Omental fat pad (tissue), 4 donors: ENCODE data around the gene FBXO22. TPM values are rescaled to one million over a fixed set of nuclear protein-coding genes. Genes with fewer than 3 reads are reported as not detected.
"Not testable (repeated sequence)": the region's sequence is repeated elsewhere in the genome, so short reads cannot be mapped to it uniquely, and the experiment has no call there.

Experiments used
- ATAC-seq: fragments of 150-250 bp; one replicate; pipeline ENCODE4 v1.9.1; 2016; ENCODE audit warnings: mild to moderate bottlenecking, moderate library complexity; ENCODE audit not compliant: low FRiP score
- DNase-seq: peaks from one replicate; pipeline ENCODE4 v3.0.0-alpha.2; 2019; ENCODE audit warnings: low spot score
- total RNA-seq, 4 donors: library from RNA; depleted of rRNA; stranded (reverse); fragments of >200 nt; gene quantifications; one replicate each; pipeline ENCODE4 v1.1.0, GENCODE V29; 2016
- TF ChIP-seq, protein P1 (sequence below), 3 donors: fragments of 450-650 bp; IDR thresholded peaks; one replicate each; pipeline ENCODE4 v1.5.1; 2016 to 2017; ENCODE audit warnings: antibody characterized with exemption in 3 of 3, mild to moderate bottlenecking in 3 of 3, moderate library complexity in 2 of 3

Gene FBXO22
- total RNA-seq, 4 donors from 2014 or later = 9.8 to 14.5 (median 11.7) TPM

DNA sequence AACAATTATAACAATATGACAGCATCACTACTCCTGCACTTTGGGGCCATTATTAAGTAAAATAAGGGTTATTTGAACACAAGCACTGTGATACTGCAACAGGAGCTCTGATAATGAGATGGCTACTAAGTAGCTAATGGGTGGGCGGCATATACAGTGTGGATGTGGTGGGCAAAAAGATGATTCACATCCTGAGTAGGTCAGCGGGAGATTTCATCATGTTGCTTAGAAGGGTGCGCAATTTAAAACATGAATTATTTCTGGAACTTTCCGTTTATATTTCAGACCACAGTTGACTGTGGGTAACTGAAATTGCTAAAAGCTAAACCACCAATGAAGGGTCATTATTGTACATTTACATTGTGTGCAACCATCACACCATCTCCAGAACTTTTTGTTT, 42.3 kb downstream of the FBXO22 start:
- ATAC-seq (no peak), DNase-seq (no peak)
- TF ChIP-seq, protein P1, sequence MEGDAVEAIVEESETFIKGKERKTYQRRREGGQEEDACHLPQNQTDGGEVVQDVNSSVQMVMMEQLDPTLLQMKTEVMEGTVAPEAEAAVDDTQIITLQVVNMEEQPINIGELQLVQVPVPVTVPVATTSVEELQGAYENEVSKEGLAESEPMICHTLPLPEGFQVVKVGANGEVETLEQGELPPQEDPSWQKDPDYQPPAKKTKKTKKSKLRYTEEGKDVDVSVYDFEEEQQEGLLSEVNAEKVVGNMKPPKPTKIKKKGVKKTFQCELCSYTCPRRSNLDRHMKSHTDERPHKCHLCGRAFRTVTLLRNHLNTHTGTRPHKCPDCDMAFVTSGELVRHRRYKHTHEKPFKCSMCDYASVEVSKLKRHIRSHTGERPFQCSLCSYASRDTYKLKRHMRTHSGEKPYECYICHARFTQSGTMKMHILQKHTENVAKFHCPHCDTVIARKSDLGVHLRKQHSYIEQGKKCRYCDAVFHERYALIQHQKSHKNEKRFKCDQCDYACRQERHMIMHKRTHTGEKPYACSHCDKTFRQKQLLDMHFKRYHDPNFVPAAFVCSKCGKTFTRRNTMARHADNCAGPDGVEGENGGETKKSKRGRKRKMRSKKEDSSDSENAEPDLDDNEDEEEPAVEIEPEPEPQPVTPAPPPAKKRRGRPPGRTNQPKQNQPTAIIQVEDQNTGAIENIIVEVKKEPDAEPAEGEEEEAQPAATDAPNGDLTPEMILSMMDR (IDR thresholded peaks at IDR 0.05) = no peak

DNA sequence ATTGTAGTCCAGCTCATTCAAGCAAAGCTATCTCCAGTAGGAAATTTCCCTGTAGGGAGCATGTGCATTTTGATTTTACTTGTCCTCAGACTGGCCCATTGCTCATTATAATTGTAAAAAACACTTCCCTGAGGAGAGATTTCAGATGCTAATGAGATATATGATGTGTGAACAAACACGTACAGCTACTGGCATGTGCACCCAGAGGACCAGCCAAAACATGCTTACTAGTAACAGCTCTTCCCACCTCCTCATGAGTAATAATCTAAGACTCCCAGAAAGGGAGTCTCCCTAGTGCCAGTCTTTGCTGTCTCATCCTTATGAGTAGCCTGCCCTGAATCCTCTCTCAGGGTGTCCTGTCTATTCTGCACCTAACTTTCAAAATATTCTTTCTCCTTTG, 43.4 kb downstream of the FBXO22 start:
- TF ChIP-seq, protein P1 (IDR thresholded peaks at IDR 0.05) = no peak
- ATAC-seq = peak; percentile 97
- DNase-seq = no peak

DNA sequence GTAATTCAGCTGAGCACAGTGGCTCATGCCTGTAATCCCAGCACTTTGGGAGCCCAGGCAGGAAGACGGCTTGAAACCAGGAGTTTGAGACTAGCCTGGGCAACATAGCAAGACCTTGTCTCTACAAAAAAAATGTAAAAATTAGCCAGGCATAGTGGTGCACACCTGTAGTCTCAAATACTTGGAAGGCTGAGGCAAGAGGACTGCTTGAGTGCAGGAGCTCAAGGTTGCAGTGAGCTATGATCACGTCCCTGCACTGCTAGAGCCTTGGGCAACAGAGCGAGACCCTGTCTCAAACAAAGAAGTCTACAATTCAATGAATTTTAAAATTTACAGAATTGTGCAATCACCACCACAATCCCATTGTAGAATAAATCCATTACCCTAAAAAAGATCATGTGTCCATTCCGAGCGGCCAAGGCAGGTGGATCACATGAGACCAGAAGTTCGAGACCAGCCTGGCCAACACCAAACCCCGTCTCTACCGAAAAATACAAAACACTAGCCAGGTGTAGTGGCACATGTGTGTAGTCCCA, 45.2 kb downstream of the FBXO22 start:
- TF ChIP-seq, protein P1 (IDR thresholded peaks at IDR 0.05) = no peak
- ATAC-seq (no peak), DNase-seq (no peak)

DNA sequence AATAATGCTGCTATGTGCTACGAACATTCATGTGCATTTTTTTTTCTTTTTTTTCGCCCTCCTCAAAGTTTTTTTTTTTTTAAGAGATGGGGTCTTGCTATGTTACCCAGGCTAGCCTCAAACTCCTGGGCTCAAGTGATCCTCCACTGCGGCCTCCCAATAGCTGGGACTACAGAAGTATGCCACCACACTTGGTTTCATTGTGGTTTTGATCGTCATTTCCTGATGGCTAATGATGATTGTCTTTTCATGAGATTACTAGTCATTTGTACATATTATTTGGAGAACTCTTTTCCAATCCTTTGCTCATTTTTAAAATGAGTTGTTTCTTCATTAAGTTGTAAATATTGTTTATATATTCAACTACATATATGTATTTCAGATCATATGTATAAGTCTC, 48.8 kb downstream of the FBXO22 start:
- TF ChIP-seq, protein P1 (IDR thresholded peaks at IDR 0.05) = no peak
- ATAC-seq = no peak

DNA sequence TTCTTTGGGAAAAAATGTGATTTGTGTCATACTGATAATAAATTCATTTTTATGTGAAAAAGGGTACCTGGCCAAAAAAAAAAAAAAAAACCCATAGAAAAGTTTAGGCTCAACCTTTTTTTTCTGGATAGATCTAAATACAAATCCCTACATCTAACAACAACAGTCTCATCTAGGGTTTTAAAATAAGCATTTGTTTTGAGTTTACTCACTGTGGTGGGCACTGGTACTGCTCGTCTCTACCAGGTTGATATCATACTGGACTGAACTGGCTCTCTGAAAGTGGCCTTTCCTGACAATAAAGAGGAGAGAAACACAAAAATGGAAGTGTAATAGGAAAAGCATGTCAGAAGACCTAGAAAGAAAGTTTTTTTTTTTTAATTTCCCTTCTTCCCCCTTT, 52.0 kb downstream of the FBXO22 start:
- ATAC-seq = no peak

More for the DNA sequence above, 48.8 kb downstream of the FBXO22 start:
- no peak for DNase-seq

DNA sequence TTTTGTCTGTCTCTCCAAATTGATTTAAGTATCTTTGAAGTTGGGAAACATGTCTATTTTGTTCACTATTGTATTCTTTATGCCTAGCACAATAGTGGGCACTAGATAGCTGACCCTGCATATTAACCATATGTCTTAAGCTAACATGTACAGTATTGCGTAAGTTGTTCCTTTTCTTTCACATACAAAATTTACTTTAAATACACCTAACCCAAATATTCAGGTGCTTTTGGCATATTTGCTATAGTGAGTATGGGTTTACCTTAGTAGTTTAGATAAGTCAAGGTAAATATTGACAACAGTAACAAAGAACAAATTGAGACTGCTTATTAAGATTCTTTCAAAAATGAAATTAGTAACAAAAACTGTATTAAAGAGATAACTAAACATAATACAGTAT, 57.7 kb downstream of the FBXO22 start:
- TF ChIP-seq, protein P1 (IDR thresholded peaks at IDR 0.05) = no peak
- DNase-seq = no peak
- ATAC-seq = no peak

More for the DNA sequence above, 52.0 kb downstream of the FBXO22 start:
- TF ChIP-seq, protein P1 (IDR thresholded peaks at IDR 0.05) = no peak
- DNase-seq = no peak

DNA sequence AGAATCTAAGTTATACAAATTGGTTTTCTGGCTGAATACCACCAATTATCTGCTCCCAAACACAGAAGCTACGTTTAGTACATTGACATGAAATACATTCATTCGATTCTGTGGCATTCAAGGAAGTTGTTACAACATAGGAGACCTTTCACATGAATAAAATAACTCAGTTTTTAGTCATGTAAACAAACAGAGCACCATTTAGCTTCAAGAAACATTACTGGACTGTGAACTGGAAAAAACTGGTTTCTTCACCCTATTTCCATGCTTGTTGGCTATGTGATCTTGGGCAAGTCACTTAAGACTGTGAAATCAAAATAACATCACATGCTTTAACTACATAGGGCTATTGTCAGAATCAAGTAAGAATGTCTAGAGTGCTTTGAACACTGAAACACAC, 62.4 kb downstream of the FBXO22 start:
- TF ChIP-seq, protein P1 (IDR thresholded peaks at IDR 0.05) = no peak
- DNase-seq = no peak
- no peak for ATAC-seq

DNA sequence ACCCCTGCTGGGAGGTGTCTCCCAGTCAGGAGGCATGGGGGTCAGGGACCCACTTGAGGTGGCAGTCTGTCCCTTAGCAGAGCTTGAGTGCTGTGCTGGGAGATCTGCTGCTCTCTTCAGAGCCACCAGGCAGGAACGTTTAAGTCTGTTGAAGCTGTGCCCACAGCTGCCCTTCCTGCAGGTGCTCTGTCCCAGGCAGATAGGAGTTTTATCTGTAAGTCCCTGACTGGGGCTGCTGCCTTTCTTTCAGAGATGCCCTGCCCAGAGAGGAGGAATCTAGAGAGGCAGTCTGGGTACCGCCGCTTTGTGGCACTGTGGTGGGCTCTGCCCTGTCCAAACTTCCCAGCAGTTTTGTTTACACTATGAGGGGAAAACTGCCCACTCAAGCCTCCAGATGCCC, 73.1 kb downstream of the FBXO22 start:
- not testable (repeated sequence) for DNase-seq, ATAC-seq
